Activated naive CD8-positive, alpha-beta T cell treated with anti-CD3 and anti-CD28 coated beads, Interleukin-2, amount 50 U/mL, for 16 hours (primary cell): Measurements from ENCODE around the gene ZNF674.
"Not testable (repeated sequence)": the region's sequence is repeated elsewhere in the genome, so short reads cannot be mapped to it uniquely, and the experiment has no call there.

ENCODE experiments used
- DNase-seq: peaks from one replicate; pipeline ENCODE4 v3.0.0-alpha.2; 2020; ENCODE audit warnings: low read depth, low spot score

ZNF674 gene

DNA sequence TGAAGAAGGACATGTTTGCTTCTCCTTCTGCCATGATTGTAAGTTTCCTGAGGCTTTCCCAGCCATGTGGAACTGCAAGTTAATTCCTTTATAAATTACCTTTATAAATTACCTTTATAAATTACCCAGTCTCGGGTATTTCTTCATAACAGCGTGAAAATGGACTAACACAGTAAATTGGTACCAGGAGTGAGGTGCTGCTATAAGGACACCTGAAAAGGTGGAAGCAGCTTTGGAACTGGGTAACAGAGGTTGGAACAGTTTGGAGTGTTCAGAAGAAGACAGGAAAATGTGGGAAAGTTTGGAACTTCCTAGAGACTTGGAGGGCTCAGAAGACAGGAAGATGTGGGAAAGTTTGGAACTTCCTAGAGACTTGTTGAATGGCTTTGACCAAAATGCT is 66.6 kb downstream of the ZNF674 start:
- DNase-seq, result not testable (repeated sequence)

DNA sequence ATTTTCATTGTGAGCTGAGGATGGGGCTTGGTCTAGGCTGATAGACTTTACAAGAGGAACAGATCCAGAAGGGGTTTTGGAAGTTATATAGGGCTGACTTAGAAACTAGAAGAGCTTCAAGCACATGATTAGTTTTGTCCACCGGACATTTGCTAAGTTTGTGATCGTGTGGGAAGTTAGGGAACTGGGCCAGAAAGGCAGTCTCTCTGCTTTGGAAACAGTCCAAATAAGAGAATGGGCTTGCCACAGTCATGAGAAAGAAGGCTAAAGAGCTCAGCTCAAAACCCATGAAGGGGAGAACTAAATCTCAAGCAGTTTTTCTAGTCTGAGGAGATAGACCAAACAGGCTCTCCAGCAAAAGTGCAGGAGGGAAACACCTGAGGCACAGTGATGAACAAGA is 67.8 kb downstream of the ZNF674 start:
- no peak for DNase-seq

DNA sequence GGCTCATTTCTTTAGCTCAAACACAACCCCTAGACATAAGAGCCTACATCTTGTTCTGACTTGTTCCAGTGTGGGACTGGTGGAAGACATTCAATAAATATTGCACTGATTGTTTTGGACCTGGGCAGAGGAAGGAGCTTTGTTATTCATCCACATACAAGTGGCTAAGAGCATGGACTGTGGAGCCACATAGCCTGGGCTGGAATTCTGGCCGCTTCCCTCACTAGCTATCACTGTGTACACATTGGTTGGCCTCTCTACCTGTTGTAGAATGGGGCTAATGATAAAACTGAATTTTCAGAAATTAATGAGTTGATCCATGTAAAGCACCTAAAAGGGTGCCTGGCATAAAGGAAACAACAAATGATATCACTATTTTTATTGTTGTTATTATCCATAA is 80.0 kb downstream of the ZNF674 start:
- DNase-seq, result no peak

DNA sequence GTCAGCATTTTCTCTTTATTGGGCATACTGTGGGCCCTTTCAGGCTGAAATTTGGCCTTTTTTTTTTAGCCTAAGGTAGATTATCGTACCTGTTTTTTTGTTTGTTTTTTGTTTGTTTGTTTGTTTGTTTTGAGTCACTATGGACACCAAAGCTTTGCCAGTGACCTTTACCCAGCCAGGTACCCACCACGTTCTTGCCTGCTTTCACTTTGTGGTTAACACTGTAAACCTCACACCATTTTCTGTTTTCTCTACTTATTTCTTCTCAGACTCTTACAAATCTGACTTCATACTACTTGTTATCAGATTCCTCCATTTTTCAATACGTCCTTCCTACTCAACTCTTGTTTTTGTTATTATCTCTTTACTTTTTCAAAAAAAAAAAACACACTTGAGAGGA is 81.5 kb downstream of the ZNF674 start:
- no peak for DNase-seq

DNA sequence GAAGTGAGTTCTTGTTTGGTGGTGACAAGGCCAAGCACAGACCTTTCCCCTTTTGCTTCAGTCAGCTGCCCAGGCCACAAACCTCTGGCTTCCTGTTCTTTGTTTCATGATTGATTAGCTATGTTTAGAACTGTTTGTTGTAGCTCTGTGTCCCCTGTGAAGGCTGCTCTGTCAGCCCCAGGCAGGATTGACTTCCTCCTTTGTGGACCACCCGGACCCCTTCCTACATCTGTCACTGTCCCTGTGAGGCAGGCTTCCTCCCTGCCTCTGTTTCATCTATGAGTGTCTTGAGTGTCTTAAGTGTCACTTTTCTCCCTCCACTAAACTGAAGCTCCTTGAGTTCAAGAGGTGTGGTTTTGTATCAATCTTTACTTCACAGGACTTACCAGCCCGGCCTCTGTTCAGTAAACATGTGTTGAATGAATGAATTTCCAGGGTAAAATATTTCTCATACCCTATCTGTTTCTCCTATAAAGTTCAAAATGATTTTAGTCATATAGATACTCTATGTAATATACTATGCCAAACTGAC is 83.5 kb downstream of the ZNF674 start:
- DNase-seq, result no peak

DNA sequence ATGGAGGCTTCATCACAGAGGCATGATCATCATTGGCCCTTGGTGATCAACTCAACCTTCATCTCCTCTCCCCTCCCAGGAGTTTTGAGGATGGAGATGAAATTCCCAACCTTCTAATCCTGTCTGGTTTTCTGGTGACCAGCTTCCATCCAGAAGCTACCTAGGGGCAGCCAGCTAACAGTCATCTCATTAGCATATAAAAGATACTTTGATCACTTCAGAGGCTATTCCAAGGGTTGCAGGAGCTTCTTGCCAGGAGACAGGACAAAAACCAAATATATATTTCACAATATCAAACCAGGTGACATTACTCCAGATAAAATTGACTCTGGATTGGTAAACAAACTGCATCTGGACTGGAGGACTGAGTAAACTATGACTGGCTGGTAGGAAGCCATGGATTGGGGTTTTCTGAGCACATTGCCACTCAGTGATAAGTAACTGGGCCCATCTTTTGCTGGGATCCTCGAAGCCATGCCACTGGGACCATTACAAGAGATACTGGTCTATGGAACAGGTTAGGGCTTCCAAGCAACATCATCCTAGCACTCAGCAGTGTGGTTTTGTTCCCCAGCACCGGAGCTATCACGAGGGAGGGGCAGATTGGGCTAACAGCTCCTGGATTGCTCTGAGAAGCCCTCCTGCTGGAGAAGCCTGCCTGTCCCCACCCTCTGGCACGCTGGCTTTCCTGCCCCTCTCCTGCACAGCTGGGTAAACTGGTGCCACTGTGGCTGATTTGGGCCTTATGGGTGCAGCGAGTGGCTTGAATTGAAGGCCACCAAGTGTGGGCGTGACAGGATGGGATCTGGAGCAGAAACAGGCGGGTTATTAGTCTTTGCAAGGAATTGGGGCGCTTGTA is 84.2 kb downstream of the ZNF674 start:
- DNase-seq, result not testable (repeated sequence)

DNA sequence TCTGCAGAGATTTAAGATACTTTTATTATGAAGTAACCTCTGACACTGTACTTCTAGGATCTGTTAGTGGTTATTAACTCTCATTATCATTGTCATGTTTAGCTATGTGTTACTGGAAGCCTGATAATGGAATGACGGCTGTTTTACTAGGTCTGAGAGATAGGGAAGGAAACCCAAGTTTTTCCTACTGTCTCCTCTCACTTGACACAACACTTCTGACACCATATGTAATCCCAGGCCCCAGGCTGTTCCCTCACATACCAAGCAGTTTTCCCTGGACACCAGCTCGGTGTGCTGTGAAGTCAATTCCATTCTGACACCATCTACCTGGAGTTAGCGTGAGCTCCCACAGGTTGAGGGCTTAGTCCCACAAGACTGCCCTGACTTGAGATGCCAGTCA is 85.6 kb downstream of the ZNF674 start:
- DNase-seq, result no peak

DNA sequence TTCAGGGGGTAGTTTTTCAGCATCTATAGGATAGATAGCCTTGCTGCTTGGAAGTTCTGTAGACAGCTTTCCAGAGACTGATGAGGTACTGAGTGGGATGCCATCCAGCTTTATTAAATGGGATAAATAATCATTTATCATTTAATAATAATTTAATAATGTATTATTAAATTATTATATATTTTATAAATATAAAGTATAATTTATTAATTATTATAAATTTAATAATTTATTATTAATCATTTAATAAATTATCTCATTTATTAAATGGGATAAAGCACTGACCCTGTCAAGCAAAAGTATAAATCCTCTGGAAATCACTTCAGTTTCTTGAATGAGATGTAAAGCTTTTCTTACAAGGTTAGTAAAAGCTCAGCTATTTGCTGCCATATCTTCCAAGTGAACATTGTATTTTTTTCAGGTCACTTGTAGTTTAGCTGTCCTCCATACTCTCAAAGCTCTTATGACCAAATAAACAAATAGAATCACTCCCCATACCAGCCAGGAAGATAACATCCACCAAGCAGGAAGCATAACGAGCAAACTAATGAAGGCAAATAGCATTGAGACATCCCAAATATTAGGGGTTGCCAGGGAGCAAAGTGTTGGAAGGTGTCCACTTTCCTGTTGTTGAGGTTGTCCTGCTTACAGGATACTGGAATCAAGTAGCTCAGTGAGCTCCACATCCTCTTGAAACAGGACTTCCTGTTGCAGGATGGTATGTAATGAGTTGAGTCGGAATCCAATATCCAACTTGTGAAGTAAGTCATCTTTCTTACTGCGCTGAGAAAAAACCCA is 88.9 kb downstream of the ZNF674 start:
- no peak for DNase-seq
